Prostate gland (tissue), 2 donors: ENCODE measurements around the gene GJB1. TPM values are rescaled to one million over a fixed set of nuclear protein-coding genes. Genes with fewer than 3 reads are reported as not detected.
A peak's percentile ranks its signal among the peaks of the same experiment; 100 is the strongest.
"Not testable (repeated sequence)": the region's sequence is repeated elsewhere in the genome, so short reads cannot be mapped to it uniquely, and the experiment has no call there.

Source experiments
- DNase-seq: peaks from one replicate; pipeline ENCODE4 v3.0.0-alpha.2; 2019; ENCODE audit warnings: low spot score
- H3K27ac ChIP-seq, 2 donors: fragments of 200-600 bp; sonication (generic); 2 replicates each; pipeline ENCODE4 v1.5.1; 2017 to 2019
- H3K27me3 ChIP-seq: fragments of 200-600 bp; sonication (generic); replicated peaks from 2 replicates; pipeline ENCODE4 v1.5.1; 2019; ENCODE audit not compliant: insufficient read depth
- H3K36me3 ChIP-seq, 2 donors: fragments of 200-600 bp; sonication (generic); 1 replicate in 1 of 2; 2 replicates in 1 of 2; pipeline versions ENCODE4 v1.5.1 to v1.8.1; 2017 to 2019
- H3K4me1 ChIP-seq: fragments of 200-600 bp; sonication (generic); replicated peaks from 2 replicates; pipeline ENCODE4 v1.5.1; 2019
- H3K4me3 ChIP-seq, 2 donors: fragments of 200-600 bp; sonication (generic); 2 replicates each; pipeline ENCODE4 v1.5.1; 2017 to 2019
- H3K9me3 ChIP-seq: fragments of 200-600 bp; sonication (generic); 2 replicates; pipeline ENCODE4 v1.5.1; 2017
- CTCF ChIP-seq, 4 experiments: fragments of 200-600 bp in 2 of 4; fragments of 450-650 bp in 2 of 4; sonication (generic) in 2 of 4; IDR thresholded peaks; 1 replicate in 3 of 4; 2 replicates in 1 of 4; pipeline ENCODE4 v1.5.1; 2016 to 2019; ENCODE audit warnings: antibody characterized with exemption in 4 of 4, mild to moderate bottlenecking in 2 of 4, moderate library complexity in 2 of 4
- POLR2A ChIP-seq: fragments of 450-650 bp; IDR thresholded peaks from one replicate; pipeline ENCODE4 v1.6.1; 2016; ENCODE audit warnings: antibody characterized with exemption, mild to moderate bottlenecking
- POLR2AphosphoS5 ChIP-seq: sonication (generic); formaldehyde crosslinking; IDR thresholded peaks from one replicate; pipeline ENCODE4 v1.6.1; 2017; ENCODE audit warnings: antibody characterized with exemption
- WGBS: methylation state at CpG from one replicate; pipeline ENCODE4 v1.1.5; 2018; 5-methylcytosine and 5-hydroxymethylcytosine counted together
- intact Hi-C: fragments of 100-400 bp; cut with DNase I; formaldehyde crosslinking; loops from one replicate; pipeline ENCODE4 v1.14.2; 2022
- total RNA-seq, 2 donors: library from RNA; depleted of rRNA; stranded (reverse); fragments of >200 nt; gene quantifications; one replicate each; pipeline ENCODE4 v1.1.0, GENCODE V29; 2016

GJB1 gene
- total RNA-seq, 2 donors from 2014 or later: 28.3 to 57.6 TPM

- H3K4me3 ChIP-seq: no peak overlapping the region
- H3K9me3 ChIP-seq: no peaks in the 10 kb centered on the region
- intact Hi-C loops: loop anchor here (2.0 to 5.0 kb wide), 2 partner anchors 34 to 182 kb away; partner anchors contain the start of gene NLGN3
- WGBS: 0% methylated on average over 2 of the region's 4 CpGs
- DNase-seq: peak; percentile 42
- H3K27ac ChIP-seq: no peak overlapping the region
- H3K27me3 ChIP-seq: no peaks in the 10 kb centered on the region
- TF ChIP-seq CTCF (IDR thresholded peaks at IDR 0.05) (peak in 3 of 4 experiments; percentile 47 to 64 (median 62)), POLR2A (no peak), POLR2AphosphoS5 (peak; percentile 13)
- no peaks in the 10 kb centered on the region for H3K4me1 ChIP-seq
- no peaks in the 10 kb centered on the region for H3K36me3 ChIP-seq
Observed at GRCh38 chrX:71178908-71179307, 44.1 kb upstream of the GJB1 start.

DNA sequence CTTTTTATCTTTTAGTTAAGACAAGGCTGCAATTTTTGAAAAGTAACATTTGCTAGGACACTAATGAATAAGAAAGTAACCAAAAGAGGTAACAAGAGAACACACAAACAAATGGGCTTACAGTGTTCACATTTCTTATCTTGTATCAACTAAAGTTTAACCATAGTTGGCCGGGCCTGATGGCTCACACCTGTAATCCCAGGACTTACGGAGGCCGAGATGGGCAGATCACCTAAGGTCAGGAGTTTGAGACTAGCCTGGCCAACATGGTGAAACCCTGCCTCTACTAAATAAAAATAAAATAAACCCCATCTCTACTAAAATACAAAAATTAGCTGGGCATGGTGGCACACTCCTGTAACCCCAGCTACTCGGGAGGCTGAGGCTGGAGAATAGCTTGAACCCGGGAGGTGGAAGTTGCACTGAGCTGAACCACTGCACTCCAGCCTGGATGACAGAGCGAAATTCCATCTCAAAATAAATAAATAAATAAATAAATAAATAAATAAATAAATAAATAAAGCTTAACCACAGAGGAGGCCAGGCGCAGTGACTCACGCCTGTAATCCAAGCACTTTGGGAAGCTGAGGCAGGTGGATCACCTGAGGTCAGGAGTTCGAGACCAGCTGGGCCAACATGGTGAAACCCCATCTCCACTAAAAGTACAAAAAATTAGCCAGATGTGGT is 42.3 kb upstream of the GJB1 start:
- intact Hi-C loops: loop anchor here (5.0 to 10.0 kb wide), 2 partner anchors 64 to 83 kb away; partner anchors contain the start of gene FOXO4
- not testable (repeated sequence) for H3K27me3 ChIP-seq, H3K4me1 ChIP-seq, DNase-seq, H3K9me3 ChIP-seq, H3K36me3 ChIP-seq, H3K4me3 ChIP-seq
- WGBS: 70% methylated on average over 9 of the region's 9 CpGs
- H3K27ac ChIP-seq: peak overlapping the region; percentile 83 to 84

- peak overlapping the region; percentile 29 to 34 for H3K4me3 ChIP-seq
- intact Hi-C loops: loop anchor here (5.0 to 10.0 kb wide), 2 partner anchors 63 to 84 kb away; partner anchors contain the start of gene FOXO4
- H3K36me3 ChIP-seq: no peaks in the 10 kb centered on the region
- no peaks in the 10 kb centered on the region for H3K27me3 ChIP-seq
- TF ChIP-seq POLR2AphosphoS5: no peak
- TF ChIP-seq CTCF (IDR thresholded peaks at IDR 0.05): no peak
- TF ChIP-seq POLR2A: no peak
- peak overlapping the region; percentile 83 to 84 for H3K27ac ChIP-seq
- DNase-seq: no peak
- WGBS: 8% methylated on average over 10 of the region's 10 CpGs
- no peaks in the 10 kb centered on the region for H3K9me3 ChIP-seq
- H3K4me1 ChIP-seq: no peaks in the 10 kb centered on the region
Observed at GRCh38 chrX:71181558-71181909, 41.5 kb upstream of the GJB1 start.

DNA sequence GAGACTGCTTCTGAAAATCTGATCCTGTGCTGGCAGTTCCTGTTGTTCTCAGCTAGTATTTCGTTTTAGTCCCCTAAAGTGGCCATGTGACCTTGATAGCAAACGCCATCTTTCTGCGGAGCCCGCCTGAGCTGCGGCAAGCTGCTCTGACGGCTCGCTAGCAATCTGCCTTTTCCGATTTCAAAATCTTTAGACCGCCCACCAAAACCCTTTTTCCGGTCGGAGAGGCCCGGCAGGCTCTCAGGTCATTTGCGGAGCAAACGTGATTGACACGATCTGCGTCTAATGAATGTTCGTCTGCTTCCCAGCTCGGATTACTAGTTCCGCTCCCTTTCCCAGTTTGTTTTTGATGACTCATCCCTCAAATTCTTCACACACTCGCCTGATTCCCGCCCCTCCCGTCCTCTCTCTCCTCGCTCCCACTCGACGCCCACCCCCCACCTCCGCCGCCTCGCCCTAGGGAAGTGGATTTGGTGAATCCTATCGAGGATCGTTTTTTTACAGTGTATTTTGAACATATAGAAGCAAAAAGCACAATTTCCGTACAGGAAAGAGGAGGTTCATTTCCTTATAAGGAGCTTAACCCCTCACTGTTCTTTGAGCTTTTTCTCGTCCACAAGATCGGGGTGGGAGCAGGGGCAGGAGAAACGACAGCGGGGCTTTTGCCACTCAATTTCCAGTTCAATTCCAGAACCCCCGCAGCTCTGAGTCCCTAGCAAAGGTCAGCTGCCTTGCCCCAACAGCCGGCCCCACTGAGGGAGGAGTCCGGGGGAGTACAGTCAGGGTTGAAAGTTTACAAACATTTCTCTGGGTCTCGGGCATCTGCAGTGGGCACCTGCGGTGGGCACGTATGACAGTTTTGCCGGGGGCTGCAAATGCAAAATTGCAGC is 40.9 kb upstream of the GJB1 start:
- Histone ChIP-seq H3K9me3 (no peaks in the 10 kb centered on the region), H3K27ac (peak overlapping the region; percentile 83 to 84), H3K36me3 (no peaks in the 10 kb centered on the region), H3K4me3 (peak overlapping the region; percentile 29 to 34), H3K27me3 (no peaks in the 10 kb centered on the region), H3K4me1 (no peaks in the 10 kb centered on the region)
- intact Hi-C loops: loop anchor here (5.0 to 10.0 kb wide), 2 partner anchors 63 to 85 kb away; partner anchors contain the start of gene FOXO4
- TF ChIP-seq POLR2AphosphoS5 (peak; percentile 93), CTCF (IDR thresholded peaks at IDR 0.05) (no peak), POLR2A (peak; percentile 76)
- DNase-seq: peak; percentile 88
- WGBS: 1% methylated on average over 35 of the region's 42 CpGs

- no peaks in the 10 kb centered on the region for H3K9me3 ChIP-seq
- H3K4me1 ChIP-seq: no peaks in the 10 kb centered on the region
- H3K27ac ChIP-seq: peak overlapping the region; percentile 83 to 84
- 39% methylated on average over 2 of the region's 2 CpGs for WGBS
- DNase-seq: no peak
- no peak overlapping the region for H3K4me3 ChIP-seq
- TF ChIP-seq POLR2A (no peak), CTCF (IDR thresholded peaks at IDR 0.05) (no peak), POLR2AphosphoS5 (no peak)
- no peaks in the 10 kb centered on the region for H3K27me3 ChIP-seq
- H3K36me3 ChIP-seq: no peaks in the 10 kb centered on the region
- intact Hi-C loops: loop anchor here (5.0 to 10.0 kb wide), 2 partner anchors 62 to 86 kb away; partner anchors contain the start of gene FOXO4
Observed at GRCh38 chrX:71182871-71183270, 40.2 kb upstream of the GJB1 start.
